Stomach (tissue), 9 donors: ENCODE measurements around the gene ZDHHC7. TPM values are rescaled to one million over a fixed set of nuclear protein-coding genes. Genes with fewer than 3 reads are reported as not detected.
A peak's percentile ranks its signal among the peaks of the same experiment; 100 is the strongest.

Experiments
- DNase-seq, 2 donors: peaks; one replicate each; pipeline versions ENCODE4 v3.0.0 to v3.0.0-alpha.2; 2013 to 2019
- H3K27ac ChIP-seq, 5 donors: fragments of 200-600 bp in 4 of 5; sonication (generic) in 4 of 5; one replicate each; pipeline ENCODE4 v1.5.1; 2013 to 2019; ENCODE audit warnings: mild to moderate bottlenecking in 1 of 5, moderate library complexity in 1 of 5
- H3K27me3 ChIP-seq, 3 donors: fragments of 200-600 bp; sonication (generic); one replicate each; pipeline ENCODE4 v1.5.1; 2017 to 2019; ENCODE audit warnings: mixed run types in 1 of 3
- H3K36me3 ChIP-seq, 4 donors: fragments of 200-600 bp; sonication (generic); 1 replicate in 3 of 4; 2 replicates in 1 of 4; pipeline ENCODE4 v1.5.1; 2016 to 2019
- H3K4me1 ChIP-seq, 4 donors: fragments of 200-600 bp; sonication (generic); one replicate each; pipeline ENCODE4 v1.5.1; 2016 to 2019
- H3K4me3 ChIP-seq, 4 donors: fragments of 200-600 bp; sonication (generic) in 3 of 4; one replicate each; pipeline ENCODE4 v1.5.1; 2016 to 2019; ENCODE audit warnings: mild to moderate bottlenecking in 1 of 4
- H3K9me3 ChIP-seq, 4 donors: fragments of 200-600 bp; sonication (generic); one replicate each; pipeline ENCODE4 v1.5.1; 2016 to 2019
- CTCF ChIP-seq, 7 experiments: fragments of 450-650 bp in 4 of 7; fragments of 200-600 bp in 3 of 7; sonication (generic) in 3 of 7; IDR thresholded peaks; one replicate each; pipeline ENCODE4 v1.5.1; 2016 to 2019; ENCODE audit warnings: antibody characterized with exemption in 7 of 7, control low read depth in 2 of 7, mild to moderate bottlenecking in 1 of 7
- EP300 ChIP-seq: sonication (generic); formaldehyde crosslinking; IDR thresholded peaks from one replicate; pipeline ENCODE4 v1.6.1; 2017; ENCODE audit warnings: antibody characterized with exemption
- POLR2A ChIP-seq, 4 donors: fragments of 450-650 bp; IDR thresholded peaks; one replicate each; pipeline ENCODE4 v1.6.1; 2016; ENCODE audit warnings: antibody characterized with exemption in 4 of 4, control low read depth in 2 of 4, mild to moderate bottlenecking in 1 of 4, moderate library complexity in 1 of 4
- POLR2AphosphoS5 ChIP-seq, 3 donors: sonication (generic); formaldehyde crosslinking; IDR thresholded peaks; one replicate each; pipeline ENCODE4 v1.6.1; 2016; ENCODE audit warnings: antibody characterized with exemption in 3 of 3
- WGBS, 5 donors: extraction: QIAGEN DNeasy Blood & Tissue Kit in 3 of 5; methylation state at CpG; one replicate each; pipeline versions ENCODE4 v1.1.5 to v1.1.7; 2013 to 2018; 5-methylcytosine and 5-hydroxymethylcytosine counted together
- intact Hi-C: fragments of 100-400 bp; cut with DNase I; formaldehyde crosslinking; loops from one replicate; pipeline ENCODE4 v1.15.1; 2023; ENCODE audit warnings: low total_unique reads
- polyA plus RNA-seq, 3 donors: library from polyadenylated mRNA; stranded (reverse); fragments of 200-250 nt; gene quantifications; one replicate each; pipeline ENCODE4 v1.2.3, GENCODE V29; 2013
- total RNA-seq, 5 donors: library from RNA; depleted of rRNA; stranded (reverse); fragments of >200 nt; gene quantifications; one replicate each; pipeline versions ENCODE4 v1.1.0 to v1.2.3, GENCODE V29; 2014 to 2016
- donor health status: healthy with polysubstance abuse.
- donor health status: Bipolar disorder and iron deficiency.
- donor health status: healthy.

ZDHHC7 gene
- total and polyA plus RNA-seq, 8 donors = 15.0 to 358 (median 56.2) TPM

- WGBS, 5 donors = 90 to 96% (median 93%) methylated on average over 15 to 17 of the region's 17 CpGs
- H3K27ac ChIP-seq = no peak overlapping the region
- no peak for DNase-seq
Measured at GRCh38 chr16:85048921-85049562, 37.7 kb upstream of the ZDHHC7 start.

DNA sequence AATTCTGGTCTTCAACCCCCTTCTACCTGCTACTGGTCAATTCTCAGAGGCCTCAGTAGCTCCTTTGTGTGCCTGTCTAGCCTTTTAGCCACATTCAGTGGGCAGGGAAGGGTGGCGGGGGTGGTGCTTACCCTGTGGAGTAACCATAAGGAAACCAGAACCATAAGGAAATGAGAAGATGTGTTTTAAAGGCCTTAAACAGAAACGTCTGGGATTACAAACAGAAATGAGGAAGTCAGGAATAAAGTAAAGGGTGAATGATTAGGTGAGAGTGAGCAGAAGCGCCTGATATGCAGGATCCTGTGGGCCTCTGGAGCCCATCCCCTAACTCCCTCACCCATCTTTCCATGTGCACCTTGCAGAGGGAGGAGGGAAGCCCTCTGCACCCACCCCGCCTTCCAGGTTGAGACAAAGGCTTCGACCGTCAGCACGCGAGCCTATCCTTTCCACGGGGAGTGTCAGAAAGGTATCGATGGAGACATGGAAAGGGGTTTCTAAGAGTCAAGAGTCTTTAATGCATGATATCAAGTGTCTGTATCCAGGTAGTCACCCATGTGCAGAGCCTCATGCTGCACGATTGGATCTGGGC lies 36.6 kb upstream of the ZDHHC7 start:
- TF ChIP-seq POLR2A (IDR thresholded peaks at IDR 0.05) (no peak), EP300 (no peak), CTCF (IDR thresholded peaks at IDR 0.05) (no peak), POLR2AphosphoS5 (IDR thresholded peaks at IDR 0.05) (no peak)
- DNase-seq = peak in 1 of 2 donors; percentile 61
- Histone ChIP-seq H3K4me3 (peak overlapping the region in 1 of 4 donors; percentile 1), H3K27me3 (no peaks in the 10 kb centered on the region), H3K27ac (peak overlapping the region; percentile 55 to 80 (median 68)), H3K36me3 (peaks cover 0 to 33% (median 10%) of the 10 kb centered on the region in 4 donors), H3K4me1 (peaks cover 20 to 46% (median 28%) of the 10 kb centered on the region in 4 donors), H3K9me3 (no peaks in the 10 kb centered on the region)
- WGBS, 5 donors = 75 to 86% (median 78%) methylated on average over 11 of the region's 11 CpGs
- intact Hi-C loops = no loop called here

More at GRCh38 chr16:85048921-85049562, 37.7 kb upstream of the ZDHHC7 start:
- Histone ChIP-seq H3K4me1 (peaks cover 20 to 44% (median 28%) of the 10 kb centered on the region in 4 donors), H3K27me3 (no peaks in the 10 kb centered on the region), H3K36me3 (peaks cover 0 to 27% (median 4%) of the 10 kb centered on the region in 4 donors), H3K4me3 (no peak overlapping the region), H3K9me3 (no peaks in the 10 kb centered on the region)
- intact Hi-C loops = no loop called here
- TF ChIP-seq POLR2AphosphoS5 (IDR thresholded peaks at IDR 0.05) (no peak), CTCF (IDR thresholded peaks at IDR 0.05) (no peak), EP300 (no peak), POLR2A (IDR thresholded peaks at IDR 0.05) (no peak)

DNA sequence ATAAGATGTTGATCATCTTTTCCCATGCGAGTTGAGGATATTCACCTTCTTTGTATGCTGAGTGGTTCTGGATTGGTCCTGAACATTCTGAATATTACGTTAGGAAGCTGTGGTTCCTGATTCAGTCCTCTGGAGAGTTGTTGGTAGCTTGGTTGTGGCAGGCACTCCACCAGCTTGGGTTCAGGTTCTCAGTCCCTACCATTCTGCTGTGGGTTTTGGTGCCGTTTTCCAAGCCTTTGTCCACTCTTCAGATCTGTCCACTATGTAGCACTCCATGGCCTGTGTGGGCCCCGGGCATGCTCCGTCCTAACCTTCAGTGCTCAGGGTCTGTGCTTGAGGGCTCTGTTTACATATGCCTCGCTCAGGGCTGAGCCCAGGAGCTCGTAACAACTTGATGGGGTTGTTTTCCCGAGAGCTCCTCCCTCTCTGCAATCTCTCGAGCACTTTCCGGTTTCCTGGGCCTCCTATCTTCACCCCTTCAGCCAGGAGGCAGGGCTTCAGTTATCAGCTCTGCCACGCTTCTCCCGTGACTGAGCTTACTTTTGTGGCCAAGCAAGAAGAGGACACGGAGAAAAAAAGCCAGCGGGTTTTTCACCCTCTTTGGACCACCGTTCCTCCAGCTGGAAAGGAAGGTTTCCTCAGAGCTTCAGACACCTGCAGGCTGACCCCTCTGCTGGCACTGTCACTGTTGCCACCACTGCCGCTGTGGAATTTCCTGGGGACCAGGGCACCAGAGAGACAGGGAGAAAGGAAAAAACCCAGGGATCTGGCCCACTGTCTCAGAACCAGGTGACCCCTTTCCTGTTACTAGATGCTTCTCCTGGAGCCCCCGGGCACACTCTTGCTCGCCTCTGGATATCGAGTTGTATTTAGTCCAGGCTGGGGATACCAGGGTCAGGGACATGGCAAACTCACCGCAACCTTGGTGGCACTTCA lies 35.9 kb upstream of the ZDHHC7 start:
- Histone ChIP-seq H3K36me3 (peaks cover 0 to 33% (median 10%) of the 10 kb centered on the region in 4 donors), H3K27ac (peak overlapping the region; percentile 55 to 80 (median 68)), H3K27me3 (no peaks in the 10 kb centered on the region), H3K4me1 (peaks cover 20 to 53% (median 31%) of the 10 kb centered on the region in 4 donors), H3K4me3 (peak overlapping the region in 1 of 4 donors; percentile 1), H3K9me3 (no peaks in the 10 kb centered on the region)
- WGBS, 5 donors = 48 to 62% (median 58%) methylated on average over 19 to 20 of the region's 20 CpGs
- TF ChIP-seq EP300 (no peak), POLR2AphosphoS5 (IDR thresholded peaks at IDR 0.05) (peak in 2 of 3 donors; percentile 40 to 50), CTCF (IDR thresholded peaks at IDR 0.05) (no peak)
- intact Hi-C loops = no loop called here
- DNase-seq = peak; percentile 76 to 90

GRCh38 chr16:85046472-85046916 lies 35.2 kb upstream of the ZDHHC7 start:
- intact Hi-C loops = no loop called here
- H3K27me3 ChIP-seq = no peaks in the 10 kb centered on the region
- peaks cover 20 to 55% (median 34%) of the 10 kb centered on the region in 4 donors for H3K4me1 ChIP-seq
- 85 to 92% (median 86%) methylated on average over 8 of the region's 8 CpGs for WGBS, 5 donors
- TF ChIP-seq POLR2AphosphoS5 (IDR thresholded peaks at IDR 0.05) (no peak), CTCF (IDR thresholded peaks at IDR 0.05) (no peak), EP300 (no peak), POLR2A (IDR thresholded peaks at IDR 0.05) (no peak)
- H3K4me3 ChIP-seq = no peak overlapping the region
- H3K9me3 ChIP-seq = no peaks in the 10 kb centered on the region
- peak overlapping the region in 4 of 5 donors; percentile 55 to 73 (median 62) for H3K27ac ChIP-seq
- DNase-seq = no peak
- peaks cover 0 to 33% (median 10%) of the 10 kb centered on the region in 4 donors for H3K36me3 ChIP-seq
